AG04450 (cell line): ENCODE data around the gene CKB. TPM values are rescaled to one million over a fixed set of nuclear protein-coding genes. Genes with fewer than 3 reads are reported as not detected.
A peak's percentile ranks its signal among the peaks of the same experiment; 100 is the strongest.

ENCODE experiments used
- CTCF ChIA-PET: fragments of 300-600, 350-600 bp; formaldehyde crosslinking; extraction: SDS; loops from one replicate; lab custom pipeline; 2022; ENCODE audit warnings: antibody characterized with exemption, inconsistent platforms; lab: Charles Lee
- POLR2A ChIA-PET: fragments of 350-600 bp; formaldehyde crosslinking; extraction: SDS; loops from one replicate; lab custom pipeline; 2021; ENCODE audit warnings: antibody characterized with exemption, inconsistent platforms; lab: Yijun Ruan, JAX
- DNase-seq: peaks from one replicate; pipeline ENCODE4 v3.0.0-alpha.2; 2011; ENCODE audit warnings: low read depth, low spot score
- H3K27ac ChIP-seq: one replicate; pipeline ENCODE4 v1.5.1; 2012; ENCODE audit warnings: low read depth, low read length, control low read depth
- H3K27me3 ChIP-seq: one replicate; pipeline ENCODE4 v1.6.0; 2012; ENCODE audit warnings: low read length; ENCODE audit not compliant: control insufficient read depth, insufficient read depth
- H3K4me3 ChIP-seq: 2 replicates; pipeline ENCODE4 v1.5.1; 2011; ENCODE audit warnings: mild to moderate bottlenecking, low read depth, low read length, control low read depth
- H3K9me3 ChIP-seq: 2 replicates; pipeline ENCODE4 v1.5.1; 2012; ENCODE audit warnings: low read length; ENCODE audit not compliant: control insufficient read depth, insufficient read depth
- CTCF ChIP-seq: IDR thresholded peaks from 2 replicates; pipeline ENCODE4 v1.5.1; 2011; ENCODE audit warnings: low read depth, low read length, control low read depth, inconsistent platforms
- polyA plus RNA-seq: library from polyadenylated mRNA; depleted of rRNA; stranded (reverse); fragments of >200 nt; gene quantifications from 2 replicates; pipeline ENCODE4 v1.2.3, GENCODE V29; 2011

The CKB gene
- polyA plus RNA-seq, 1 experiment = 11.7 TPM

GRCh38 chr14:103547455-103547940, 24.9 kb upstream of the CKB start:
- CTCF ChIA-PET = interaction anchor here (0.5 to 3.4 kb wide), 12 partner anchors 8 to 55 kb away, joined by 3 to 22 read pairs (median 4); no protein-coding TSS in a partner anchor
- Histone ChIP-seq H3K27me3 (no peaks in the 10 kb centered on the region), H3K27ac (no peak overlapping the region), H3K9me3 (no peaks in the 10 kb centered on the region; the same call in 1 of the 2 replicates), H3K4me3 (no peak overlapping the region)
- no peak for TF ChIP-seq CTCF
- POLR2A ChIA-PET = interaction anchor here (0.6 to 1.6 kb wide), 3 partner anchors 26 to 35 kb away, joined by 5 read pairs; no protein-coding TSS in a partner anchor
- no peak for DNase-seq

- no peak for DNase-seq
- POLR2A ChIA-PET = interaction anchor here (0.6 to 1.6 kb wide), 3 partner anchors 26 to 34 kb away, joined by 5 read pairs; no protein-coding TSS in a partner anchor
- no peak overlapping the region for H3K4me3 ChIP-seq
Measured at GRCh38 chr14:103546652-103547454, 24.2 kb upstream of the CKB start.

GRCh38 chr14:103545915-103546651, 23.5 kb upstream of the CKB start:
- ChIA-PET POLR2A (no interaction called here), CTCF (interaction anchor here (0.7 to 3.4 kb wide), 8 partner anchors 12 to 53 kb away, joined by 3 to 22 read pairs (median 4); no protein-coding TSS in a partner anchor)
- Histone ChIP-seq H3K27ac (no peak overlapping the region), H3K27me3 (no peaks in the 10 kb centered on the region), H3K9me3 (no peaks in the 10 kb centered on the region; the same call in 1 of the 2 replicates), H3K4me3 (no peak overlapping the region)
- TF ChIP-seq CTCF = no peak
- DNase-seq = no peak

More at GRCh38 chr14:103546652-103547454, 24.2 kb upstream of the CKB start:
- Histone ChIP-seq H3K27ac (no peak overlapping the region), H3K9me3 (no peaks in the 10 kb centered on the region; the same call in 1 of the 2 replicates), H3K27me3 (no peaks in the 10 kb centered on the region)
- TF ChIP-seq CTCF = peak; percentile 85
- CTCF ChIA-PET = interaction anchor here (0.5 to 3.4 kb wide), 15 partner anchors 8 to 54 kb away, joined by 3 to 22 read pairs (median 4); no protein-coding TSS in a partner anchor

GRCh38 chr14:103545219-103545914, 22.7 kb upstream of the CKB start:
- TF ChIP-seq CTCF = no peak
- Histone ChIP-seq H3K9me3 (no peaks in the 10 kb centered on the region; the same call in 1 of the 2 replicates), H3K27me3 (no peaks in the 10 kb centered on the region), H3K27ac (no peak overlapping the region), H3K4me3 (no peak overlapping the region)
- no peak for DNase-seq
- CTCF ChIA-PET = interaction anchor here (1.7 kb wide), 1 partner anchor 27 kb away, joined by 10 read pairs; no protein-coding TSS in a partner anchor
- POLR2A ChIA-PET = no interaction called here
